Eye (tissue), 1 donor: ENCODE measurements around the gene BTBD2.
"Not testable (repeated sequence)": the region's sequence is repeated elsewhere in the genome, so short reads cannot be mapped to it uniquely, and the experiment has no call there.

Experiments
- DNase-seq: peaks from one replicate; pipeline ENCODE4 v3.0.0-alpha.2; 2015

The BTBD2 gene

GRCh38 chr19:2012941-2013682 is 2.4 kb downstream of the BTBD2 start:
- DNase-seq, result no peak

DNA sequence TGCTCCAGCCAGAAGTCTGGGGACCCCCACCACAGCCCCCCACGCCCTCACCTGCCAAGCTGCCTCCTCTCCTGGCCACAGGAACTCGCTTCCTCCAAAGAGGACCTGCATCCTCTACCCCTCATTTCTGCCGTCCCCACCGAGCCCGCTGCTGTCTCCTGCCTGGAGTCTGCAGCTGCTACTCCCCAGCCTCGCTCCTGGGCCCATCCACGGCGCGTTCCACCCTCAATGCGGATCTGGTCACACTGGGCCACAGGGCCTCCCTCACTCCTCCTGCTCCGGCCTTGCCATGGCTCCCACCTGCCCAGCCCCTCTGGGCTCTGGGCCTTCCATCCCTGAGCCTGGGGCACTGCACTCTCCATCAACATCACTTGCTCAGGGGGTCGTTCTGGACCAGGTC is 4.3 kb downstream of the BTBD2 start:
- no peak for DNase-seq

DNA sequence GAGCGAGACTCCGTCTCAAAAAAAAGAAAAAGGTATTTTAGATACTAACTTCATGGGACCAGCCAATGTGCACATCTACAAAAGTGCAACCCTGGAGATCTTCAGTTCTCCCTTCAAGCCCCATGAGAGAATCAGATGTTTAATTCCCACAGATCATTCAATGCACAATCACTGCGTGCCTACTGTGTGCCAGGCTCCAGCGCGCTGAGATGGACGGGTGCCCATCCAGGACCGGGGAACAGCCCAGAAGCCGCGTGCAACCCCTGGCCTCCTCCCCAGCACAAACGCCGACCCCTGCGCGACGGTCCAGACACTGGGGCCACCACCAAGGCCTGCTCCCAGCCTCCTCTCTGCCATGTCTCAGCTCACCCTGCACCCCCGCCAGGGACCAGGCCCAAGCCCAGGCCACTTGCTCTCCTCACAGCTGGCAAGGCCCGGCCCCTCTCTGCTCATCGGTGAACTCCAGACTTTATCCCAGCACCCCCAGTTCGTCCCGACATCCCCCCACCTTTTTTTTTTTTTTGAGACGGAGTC is 5.3 kb downstream of the BTBD2 start:
- no peak for DNase-seq

DNA sequence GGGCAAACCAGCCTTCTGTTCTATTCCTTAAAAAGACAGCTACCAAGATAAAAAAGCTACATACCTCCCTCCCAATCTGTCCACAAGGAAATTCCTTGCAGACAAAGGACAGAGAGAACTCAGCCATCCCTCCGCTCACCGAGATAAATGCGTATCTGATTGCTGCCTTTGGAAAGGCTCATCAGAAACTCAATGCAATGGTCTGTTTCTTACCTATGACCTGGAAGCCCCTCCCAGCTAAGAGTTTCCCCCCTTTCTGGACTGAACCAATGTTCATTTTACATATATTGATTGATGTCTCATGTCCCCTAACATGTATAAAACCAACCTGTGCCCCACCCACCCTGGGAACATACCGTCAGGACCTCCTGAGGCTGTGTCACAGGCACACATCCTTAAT is 11.6 kb downstream of the BTBD2 start:
- no peak for DNase-seq

DNA sequence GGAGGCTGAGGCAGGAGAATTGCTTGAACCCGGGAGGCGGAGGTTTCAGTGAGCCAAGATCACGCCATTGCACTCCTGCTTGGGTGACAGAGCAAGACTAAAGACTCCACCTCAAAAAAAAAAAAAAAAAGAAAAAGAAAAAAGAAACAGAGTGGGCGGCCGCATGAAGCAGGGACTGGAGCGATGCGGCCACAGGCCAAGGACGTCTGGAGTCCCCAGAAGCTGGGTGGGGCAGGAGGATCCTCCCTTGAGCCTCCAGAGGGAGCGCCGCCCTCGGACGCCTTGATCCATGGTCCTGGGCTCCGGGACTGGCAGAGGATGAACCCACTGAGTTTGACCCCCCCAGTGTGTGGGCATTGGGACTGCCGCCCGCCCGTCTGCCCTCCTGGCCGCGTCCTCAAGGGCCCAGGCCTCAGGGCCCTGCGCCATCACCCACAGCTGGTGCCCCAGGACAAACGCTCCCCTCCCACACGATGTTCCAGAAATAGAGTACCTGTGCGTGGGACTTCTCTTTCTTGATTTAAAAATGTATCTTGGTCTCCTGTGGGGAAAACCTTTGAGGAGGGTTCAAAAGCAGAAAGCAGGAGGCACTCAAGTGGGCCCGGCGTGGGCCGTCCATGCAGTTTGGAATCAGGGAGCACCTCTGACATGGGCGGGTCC is 15.5 kb downstream of the BTBD2 start:
- no peak for DNase-seq

DNA sequence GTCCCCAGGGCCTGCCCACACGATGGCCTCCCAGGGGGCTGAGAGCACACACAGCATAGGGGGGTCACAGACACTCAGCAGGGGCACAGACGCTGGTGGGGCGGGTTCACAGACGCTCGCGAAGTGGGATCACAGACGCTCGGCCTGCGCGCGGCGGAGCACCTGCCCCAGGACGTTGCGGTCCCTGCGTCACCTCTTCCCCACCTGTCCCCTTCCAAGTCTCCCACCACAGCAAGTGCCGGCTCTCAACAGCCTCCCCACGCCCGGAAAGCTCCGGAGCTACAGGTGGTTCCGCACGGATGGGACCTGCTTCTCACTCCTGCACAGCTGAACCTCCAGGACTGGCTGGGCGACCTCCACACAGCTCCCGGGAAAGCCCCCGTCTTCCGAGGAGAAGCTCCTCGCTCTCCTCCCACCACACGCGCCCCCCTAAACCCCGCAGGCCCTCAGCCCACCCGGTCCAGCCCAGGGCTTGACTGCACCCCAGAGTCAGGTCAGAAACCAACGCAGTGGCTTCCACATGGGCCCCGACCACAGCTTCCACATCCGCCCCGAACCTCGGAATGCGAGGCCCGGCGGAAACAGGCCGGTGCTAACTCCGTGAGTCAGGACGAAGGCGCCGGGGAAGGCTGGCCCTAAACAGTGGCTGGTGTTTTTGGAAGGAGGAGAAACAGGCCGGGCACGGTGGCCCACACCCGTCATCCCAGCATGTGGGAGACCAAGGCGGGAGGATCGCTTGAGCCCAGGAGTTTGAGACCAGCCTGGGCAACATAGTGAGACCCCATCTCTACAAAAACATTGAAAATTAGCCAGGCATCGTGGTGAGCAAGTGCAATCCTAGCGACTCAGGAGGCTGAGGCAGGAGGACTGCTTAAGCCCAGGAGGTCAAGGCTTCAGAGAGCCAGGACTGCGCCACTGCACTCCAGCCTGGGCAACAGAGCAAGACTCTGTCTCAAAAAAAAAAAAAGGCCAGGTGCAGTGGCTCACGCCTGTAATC is 16.5 kb downstream of the BTBD2 start:
- no peak for DNase-seq

DNA sequence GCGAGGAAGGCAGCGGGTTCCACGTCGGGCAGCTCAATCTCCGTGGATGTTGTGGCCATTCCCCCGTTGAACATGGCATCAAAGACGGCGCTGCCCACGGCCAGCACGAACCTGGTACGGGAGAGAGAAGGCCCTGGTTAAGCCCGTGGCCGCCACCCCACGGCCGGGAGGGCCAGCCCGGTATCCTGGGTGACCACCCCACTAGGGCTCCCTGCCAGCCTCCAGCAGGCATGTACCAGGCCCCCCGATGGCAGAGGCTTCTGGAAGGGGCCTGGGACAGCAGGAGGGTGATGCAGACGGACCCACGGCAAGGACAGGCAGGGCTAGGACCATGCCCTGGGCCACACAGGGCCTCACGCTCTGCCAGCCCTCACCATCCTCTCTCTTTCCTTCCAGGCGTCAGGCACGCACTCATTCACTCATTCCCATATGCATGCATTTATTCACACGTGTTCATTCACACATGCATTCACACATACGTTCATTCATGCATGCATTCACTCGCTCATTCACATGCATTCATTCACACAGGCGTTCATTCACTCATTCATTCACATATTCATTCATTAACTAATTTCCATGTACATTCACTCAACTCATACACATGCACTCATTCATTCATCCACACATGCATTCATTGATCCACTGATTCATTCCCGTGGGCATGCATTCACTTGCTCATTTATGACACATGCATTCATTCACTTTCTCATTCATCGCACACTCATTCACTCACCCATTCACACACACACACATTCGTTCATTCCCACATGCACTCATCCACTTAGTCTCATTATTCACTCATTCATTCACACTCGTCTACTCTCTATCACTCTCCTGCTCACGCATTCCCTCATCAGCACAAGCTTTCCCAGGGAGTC is 17.9 kb downstream of the BTBD2 start:
- no peak for DNase-seq

DNA sequence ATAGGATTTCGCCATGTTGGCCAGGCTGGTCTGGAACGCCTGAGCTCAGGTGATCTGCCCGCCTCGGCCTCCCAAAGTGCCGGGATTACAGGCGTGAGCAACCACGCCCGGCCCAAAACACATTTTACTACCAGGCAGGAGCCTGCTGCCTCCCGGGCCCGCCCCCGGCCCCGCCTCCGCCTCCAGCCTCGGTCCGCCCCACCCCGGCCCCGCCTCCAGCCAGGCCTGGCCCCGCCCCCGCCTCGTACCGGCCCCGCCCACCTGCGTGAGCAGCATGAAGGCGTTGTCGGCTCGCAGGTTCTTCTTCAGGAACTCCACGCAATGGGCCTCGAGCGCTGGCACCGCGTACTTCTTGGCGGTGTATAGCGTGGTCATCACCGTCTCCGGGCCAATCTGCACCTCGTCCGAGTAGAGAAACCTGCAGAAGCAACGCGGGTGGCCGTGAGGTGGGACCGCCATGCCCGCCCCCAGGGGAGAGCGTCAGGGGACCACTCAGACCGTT is 22.7 kb downstream of the BTBD2 start:
- DNase-seq, result no peak

GRCh38 chr19:1991018-1991913 is 24.2 kb downstream of the BTBD2 start:
- no peak for DNase-seq

DNA sequence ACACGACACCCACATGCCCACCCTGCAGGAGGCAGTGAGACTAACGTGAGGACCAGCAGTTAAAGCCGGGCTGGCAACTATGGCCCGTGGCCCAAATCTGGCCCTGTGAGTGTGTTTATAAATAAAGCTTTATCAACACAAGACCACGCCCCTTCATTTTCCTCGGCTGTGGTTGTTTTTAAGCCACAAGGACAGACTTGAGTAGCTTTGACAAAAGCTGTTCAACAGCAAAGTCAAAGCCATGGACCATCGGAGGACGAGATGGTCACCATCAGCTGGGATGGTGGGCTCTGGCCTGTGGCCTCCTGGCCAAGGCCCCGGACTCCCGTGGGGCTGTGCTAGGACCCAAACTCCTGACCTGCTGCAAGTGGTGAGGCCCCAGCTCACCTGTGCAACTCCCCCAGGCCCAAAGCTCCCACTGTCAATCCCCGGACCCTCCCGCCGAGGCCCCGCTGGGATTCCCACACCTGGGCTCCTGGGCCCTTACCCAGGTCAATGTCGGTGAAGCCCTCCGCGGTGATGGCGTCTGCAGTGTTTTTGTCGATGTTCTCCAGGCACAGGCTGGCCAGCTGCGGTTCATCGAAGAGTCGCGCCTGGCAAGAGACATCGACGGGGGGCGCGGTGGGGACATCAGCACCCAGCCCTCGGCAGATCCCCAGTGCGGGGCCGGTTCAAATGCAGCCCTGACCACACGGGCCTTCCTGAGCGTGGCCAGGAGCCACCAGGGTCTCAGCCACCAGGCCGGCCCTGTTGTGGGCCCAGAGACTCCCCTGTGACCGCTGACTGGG is 25.1 kb downstream of the BTBD2 start:
- DNase-seq, result no peak

GRCh38 chr19:1989513-1990229 is 25.8 kb downstream of the BTBD2 start:
- DNase-seq, result no peak

- DNase-seq, result not testable (repeated sequence)
Observed at GRCh38 chr19:1988464-1988863, 27.1 kb downstream of the BTBD2 start.

GRCh38 chr19:1987197-1988187 is 28.0 kb downstream of the BTBD2 start:
- no peak for DNase-seq

- DNase-seq, result no peak
Observed at GRCh38 chr19:1986357-1987162, 29.0 kb downstream of the BTBD2 start.

- DNase-seq, result no peak
Observed at GRCh38 chr19:1985588-1986356, 29.7 kb downstream of the BTBD2 start.

DNA sequence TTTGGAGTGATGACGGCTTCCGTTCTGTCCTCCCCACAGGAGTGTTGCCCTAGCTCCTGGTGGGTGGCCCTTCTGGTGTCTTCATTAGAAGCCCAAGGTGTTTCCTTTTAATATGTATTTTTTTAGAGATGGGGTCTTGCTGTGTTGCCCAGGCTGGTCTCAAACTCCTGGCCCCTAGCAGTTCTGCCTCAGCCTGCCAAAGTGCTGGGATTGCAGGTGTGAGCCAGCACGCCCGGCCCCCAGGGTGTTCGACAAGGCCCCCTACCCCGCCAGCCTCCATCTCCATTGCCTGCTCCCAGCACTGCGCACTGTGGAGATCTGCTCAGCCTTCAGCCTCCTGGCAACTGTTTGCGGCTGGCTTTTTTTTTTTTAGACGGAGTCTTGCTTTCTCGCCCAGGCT is 31.2 kb downstream of the BTBD2 start:
- no peak for DNase-seq
